Daoy (cell line): ENCODE data around the gene TRIM27. TPM values are rescaled to one million over a fixed set of nuclear protein-coding genes. Genes with fewer than 3 reads are reported as not detected.
"Not testable (repeated sequence)": the region's sequence is repeated elsewhere in the genome, so short reads cannot be mapped to it uniquely, and the experiment has no call there.

Experiments used
- DNase-seq: peaks from one replicate; pipeline ENCODE4 v3.0.0-alpha.2; 2015; ENCODE audit warnings: low read depth
- total RNA-seq: library from RNA; depleted of rRNA; stranded (reverse); fragments of >200 nt; shearing (Covaris generic); gene quantifications from 2 replicates; pipeline ENCODE4 v1.2.3, GENCODE V29; 2014

Gene TRIM27
- total RNA-seq, 1 experiment from 2014 or later, result 117 TPM

GRCh38 chr6:28896505-28897368, 27.0 kb downstream of the TRIM27 start:
- peak; percentile 69 for DNase-seq

GRCh38 chr6:28895131-28895812, 28.5 kb downstream of the TRIM27 start:
- DNase-seq, result peak; percentile 95

- DNase-seq, result no peak
Measured at GRCh38 chr6:28893172-28893799, 30.5 kb downstream of the TRIM27 start.

GRCh38 chr6:28892525-28892924, 31.3 kb downstream of the TRIM27 start:
- no peak for DNase-seq

GRCh38 chr6:28887796-28888496, 35.8 kb downstream of the TRIM27 start:
- DNase-seq, result no peak

GRCh38 chr6:28886079-28886439, 37.7 kb downstream of the TRIM27 start:
- DNase-seq, result no peak

GRCh38 chr6:28884423-28885131, 39.2 kb downstream of the TRIM27 start:
- DNase-seq, result peak; percentile 25

GRCh38 chr6:28880894-28881780, 42.6 kb downstream of the TRIM27 start:
- peak; percentile 85 for DNase-seq

GRCh38 chr6:28880519-28880893, 43.3 kb downstream of the TRIM27 start:
- DNase-seq, result no peak

GRCh38 chr6:28876710-28877109, 47.1 kb downstream of the TRIM27 start:
- DNase-seq, result no peak

- no peak for DNase-seq
Measured at GRCh38 chr6:28875191-28875747, 48.5 kb downstream of the TRIM27 start.

- not testable (repeated sequence) for DNase-seq
Measured at GRCh38 chr6:28872157-28872817, 51.5 kb downstream of the TRIM27 start.

- no peak for DNase-seq
Measured at GRCh38 chr6:28871335-28872156, 52.2 kb downstream of the TRIM27 start.

- DNase-seq, result no peak
Measured at GRCh38 chr6:28868873-28869272, 54.9 kb downstream of the TRIM27 start.

- DNase-seq, result peak; percentile 33
Measured at GRCh38 chr6:28867086-28867409, 56.7 kb downstream of the TRIM27 start.

GRCh38 chr6:28866205-28867085, 57.3 kb downstream of the TRIM27 start:
- peak; percentile 81 for DNase-seq

GRCh38 chr6:28865401-28866204, 58.2 kb downstream of the TRIM27 start:
- peak; percentile 16 for DNase-seq
